Breast epithelium (tissue), 4 donors: ENCODE data around the gene MLH1. TPM values are rescaled to one million over a fixed set of nuclear protein-coding genes. Genes with fewer than 3 reads are reported as not detected.

Experiments used
- DNase-seq, 2 donors: peaks; one replicate each; pipeline ENCODE4 v3.0.0-alpha.2; 2019; ENCODE audit warnings: low spot score in 2 of 2
- H3K27ac ChIP-seq, 2 donors: fragments of 200-600 bp; sonication (generic) in 1 of 2; one replicate each; pipeline ENCODE4 v1.5.1; 2016 to 2019; ENCODE audit warnings: mild to moderate bottlenecking in 1 of 2
- H3K27me3 ChIP-seq, 2 donors: fragments of 200-600 bp; sonication (generic) in 1 of 2; one replicate each; pipeline versions ENCODE4 v1.5.1 to v1.6.0; 2017 to 2019; ENCODE audit warnings: control low read depth in 1 of 2, mild to moderate bottlenecking in 1 of 2
- H3K36me3 ChIP-seq: fragments of 200-600 bp; one replicate; pipeline ENCODE4 v1.5.1; 2019
- H3K4me1 ChIP-seq, 2 donors: fragments of 200-600 bp; sonication (generic); one replicate each; pipeline ENCODE4 v1.5.1; 2016 to 2019; ENCODE audit warnings: control low read depth in 1 of 2
- H3K4me3 ChIP-seq, 3 donors: fragments of 200-600 bp; sonication (generic); 1 replicate in 2 of 3; 2 replicates in 1 of 3; pipeline ENCODE4 v1.5.1; 2016 to 2019; ENCODE audit warnings: mild to moderate bottlenecking in 3 of 3, moderate library complexity in 2 of 3
- H3K9me3 ChIP-seq, 2 donors: fragments of 200-600 bp; sonication (generic) in 1 of 2; one replicate each; pipeline ENCODE4 v1.5.1; 2016 to 2019; ENCODE audit warnings: control low read depth in 1 of 2
- CTCF ChIP-seq, 3 donors: fragments of 450-650 bp; IDR thresholded peaks; one replicate each; pipeline ENCODE4 v1.5.1; 2016 to 2017; ENCODE audit warnings: antibody characterized with exemption in 3 of 3, mild to moderate bottlenecking in 3 of 3, moderate library complexity in 3 of 3
- POLR2A ChIP-seq: fragments of 450-650 bp; IDR thresholded peaks from one replicate; pipeline ENCODE4 v1.6.1; 2016; ENCODE audit warnings: antibody characterized with exemption, mild to moderate bottlenecking, moderate library complexity
- POLR2AphosphoS5 ChIP-seq, 3 donors: sonication (generic); formaldehyde crosslinking; IDR thresholded peaks; one replicate each; pipeline ENCODE4 v1.6.1; 2017; ENCODE audit warnings: antibody characterized with exemption in 3 of 3
- intact Hi-C: fragments of 100-400 bp; cut with DNase I; formaldehyde crosslinking; loops from one replicate; pipeline ENCODE4 v1.15.1; 2023; ENCODE audit warnings: low total_unique reads
- total RNA-seq, 3 donors: library from RNA; depleted of rRNA; stranded (reverse); fragments of >200 nt; gene quantifications; one replicate each; pipeline ENCODE4 v1.1.0, GENCODE V29; 2016

MLH1 gene
- total RNA-seq, 3 donors from 2014 or later, result 31.2 to 54.4 (median 48.4) TPM

GRCh38 chr3:36964817-36965216, 28.5 kb upstream of the MLH1 start:
- no peak for TF ChIP-seq POLR2A
- no peak for TF ChIP-seq POLR2AphosphoS5 (IDR thresholded peaks at IDR 0.05)
- TF ChIP-seq CTCF (IDR thresholded peaks at IDR 0.05), result no peak
- H3K27ac ChIP-seq, result no peak overlapping the region
- no peaks in the 10 kb centered on the region for H3K27me3 ChIP-seq
- no peaks in the 10 kb centered on the region for H3K9me3 ChIP-seq
- H3K4me1 ChIP-seq, result no peaks in the 10 kb centered on the region
- H3K4me3 ChIP-seq, result no peak overlapping the region
- no peak for DNase-seq
- H3K36me3 ChIP-seq, result no peaks in the 10 kb centered on the region
- intact Hi-C loops, result no loop called here

GRCh38 chr3:36965440-36965839, 27.9 kb upstream of the MLH1 start:
- H3K4me3 ChIP-seq, result no peak overlapping the region
- no peaks in the 10 kb centered on the region for H3K4me1 ChIP-seq
- H3K9me3 ChIP-seq, result no peaks in the 10 kb centered on the region
- no peak for DNase-seq
- H3K27me3 ChIP-seq, result no peaks in the 10 kb centered on the region
- TF ChIP-seq CTCF (IDR thresholded peaks at IDR 0.05) (no peak), POLR2A (no peak), POLR2AphosphoS5 (IDR thresholded peaks at IDR 0.05) (no peak)
- no peak overlapping the region for H3K27ac ChIP-seq
- intact Hi-C loops, result no loop called here
- no peaks in the 10 kb centered on the region for H3K36me3 ChIP-seq

GRCh38 chr3:36969085-36969484, 24.2 kb upstream of the MLH1 start:
- Histone ChIP-seq H3K9me3 (no peaks in the 10 kb centered on the region), H3K4me1 (no peaks in the 10 kb centered on the region), H3K27ac (peak overlapping the region; percentile 29 to 51), H3K27me3 (no peaks in the 10 kb centered on the region), H3K4me3 (no peak overlapping the region), H3K36me3 (no peaks in the 10 kb centered on the region)
- no peak for DNase-seq
- intact Hi-C loops, result no loop called here
- TF ChIP-seq CTCF (IDR thresholded peaks at IDR 0.05) (no peak), POLR2AphosphoS5 (IDR thresholded peaks at IDR 0.05) (no peak), POLR2A (no peak)

- H3K27me3 ChIP-seq, result no peaks in the 10 kb centered on the region
- intact Hi-C loops, result no loop called here
- peak overlapping the region; percentile 51 to 59 for H3K27ac ChIP-seq
- H3K9me3 ChIP-seq, result no peaks in the 10 kb centered on the region
- H3K4me3 ChIP-seq, result no peak overlapping the region
- DNase-seq, result peak in 1 of 2 donors; percentile 40
- no peaks in the 10 kb centered on the region for H3K4me1 ChIP-seq
- H3K36me3 ChIP-seq, result no peaks in the 10 kb centered on the region
- TF ChIP-seq CTCF (IDR thresholded peaks at IDR 0.05) (no peak), POLR2A (no peak)
Observed at GRCh38 chr3:36969540-36970432, 23.5 kb upstream of the MLH1 start.

GRCh38 chr3:36972163-36972562, 21.2 kb upstream of the MLH1 start:
- Histone ChIP-seq H3K36me3 (no peaks in the 10 kb centered on the region), H3K9me3 (no peaks in the 10 kb centered on the region), H3K27me3 (no peaks in the 10 kb centered on the region), H3K27ac (no peak overlapping the region), H3K4me1 (no peaks in the 10 kb centered on the region), H3K4me3 (no peak overlapping the region)
- TF ChIP-seq CTCF (IDR thresholded peaks at IDR 0.05), result no peak
- no peak for TF ChIP-seq POLR2AphosphoS5 (IDR thresholded peaks at IDR 0.05)
- no peak for TF ChIP-seq POLR2A
- DNase-seq, result no peak
- intact Hi-C loops, result no loop called here
